B cell (primary cell): Measurements from ENCODE around the gene PSME3IP1. TPM values are rescaled to one million over a fixed set of nuclear protein-coding genes. Genes with fewer than 3 reads are reported as not detected.

Experiments used
- ATAC-seq: fragments of 200-7000 bp; cut with Tn5 transposase; one replicate; pipeline ENCODE4 v1.10.0; 2021; ENCODE audit warnings: low read depth, mild to moderate bottlenecking, moderate number of reproducible peaks, moderate library complexity
- CTCF ChIA-PET: fragments of 350-600 bp; sonication (Branson Sonifier 250); formaldehyde crosslinking; loops from one replicate; lab custom pipeline; 2021; ENCODE audit warnings: antibody characterized with exemption, inconsistent platforms; lab: Charles Lee
- POLR2A ChIA-PET: fragments of 350-600 bp; sonication (Branson Sonifier 250); formaldehyde crosslinking; loops from one replicate; lab custom pipeline; 2021; ENCODE audit warnings: antibody characterized with exemption; lab: Charles Lee
- DNase-seq: peaks from one replicate; pipeline ENCODE4 v3.0.0; 2013
- H2AFZ ChIP-seq: 2 replicates; pipeline ENCODE4 v1.6.1; 2012; ENCODE audit warnings: mild to moderate bottlenecking, low read depth, low read length; ENCODE audit not compliant: insufficient read depth, poor library complexity, severe bottlenecking
- H3K27ac ChIP-seq, 2 donors: 1 replicate in 1 of 2; 2 replicates in 1 of 2; pipeline ENCODE4 v1.5.1; 2012 to 2013; ENCODE audit warnings: low read length in 2 of 2, mild to moderate bottlenecking in 2 of 2, moderate library complexity in 1 of 2
- H3K27me3 ChIP-seq, 4 experiments: fragments of 200-600 bp in 1 of 4; sonication (generic) in 1 of 4; replicated peaks in 1 of 4; 1 replicate in 2 of 4; 2 replicates in 2 of 4; pipeline versions ENCODE4 v1.6.1 to v1.7.0; 2013 to 2016; ENCODE audit warnings: low read length in 3 of 4, mild to moderate bottlenecking in 2 of 4, mixed read lengths in 1 of 4, moderate library complexity in 1 of 4; ENCODE audit not compliant: insufficient read depth in 4 of 4, control insufficient read depth in 3 of 4; ENCODE audit errors: control extremely low read depth in 1 of 4
- H3K36me3 ChIP-seq, 2 experiments: replicated peaks in 1 of 2; 1 replicate in 1 of 2; 2 replicates in 1 of 2; pipeline versions ENCODE4 v1.6.1 to v1.7.1; 2013; ENCODE audit warnings: low read length in 1 of 2; ENCODE audit not compliant: insufficient read depth in 2 of 2, control insufficient read depth in 1 of 2; ENCODE audit errors: control extremely low read depth in 1 of 2, extremely low read depth in 1 of 2
- H3K4me1 ChIP-seq, 2 donors: fragments of 200-600 bp in 1 of 2; sonication (generic) in 1 of 2; 1 replicate in 1 of 2; 2 replicates in 1 of 2; pipeline versions ENCODE4 v1.5.1 to v1.6.1; 2013 to 2017; ENCODE audit warnings: low read length in 2 of 2; ENCODE audit not compliant: control insufficient read depth in 2 of 2, insufficient read depth in 2 of 2
- H3K4me2 ChIP-seq: replicated peaks from 2 replicates; pipeline ENCODE3; 2012; ENCODE audit warnings: mild to moderate bottlenecking, low read depth, low read length; ENCODE audit not compliant: poor library complexity, severe bottlenecking
- H3K4me3 ChIP-seq, 5 experiments: fragments of 200-600 bp in 1 of 5; sonication (generic) in 1 of 5; 1 replicate in 3 of 5; 2 replicates in 2 of 5; pipeline versions ENCODE4 v1.5.1 to v1.7.0; 2011 to 2016; ENCODE audit warnings: low read length in 4 of 5, mild to moderate bottlenecking in 4 of 5, low read depth in 2 of 5, control low read depth in 1 of 5, moderate library complexity in 1 of 5; ENCODE audit not compliant: insufficient read depth in 1 of 5; ENCODE audit errors: control extremely low read depth in 1 of 5, extremely low read depth in 1 of 5
- H3K79me2 ChIP-seq: fragments of 200-600 bp; sonication (generic); one replicate; pipeline ENCODE4 v1.6.0; 2016; ENCODE audit warnings: low read length; ENCODE audit not compliant: control insufficient read depth, insufficient read depth
- H3K9ac ChIP-seq: fragments of 200-600 bp; sonication (generic); 2 replicates; pipeline ENCODE4 v1.6.1; 2017; ENCODE audit warnings: mild to moderate bottlenecking, low read length, moderate library complexity
- H3K9me3 ChIP-seq, 3 donors: one replicate each; pipeline versions ENCODE4 v1.6.1 to v1.7.1; 2013; ENCODE audit warnings: low read length in 2 of 3; ENCODE audit not compliant: control insufficient read depth in 2 of 3, insufficient read depth in 1 of 3; ENCODE audit errors: control extremely low read depth in 1 of 3
- H4K20me1 ChIP-seq: 2 replicates; pipeline ENCODE4 v1.6.0; 2012; ENCODE audit warnings: mild to moderate bottlenecking, low read length; ENCODE audit not compliant: insufficient read depth, control insufficient read depth, poor library complexity, severe bottlenecking
- H3K27ac Mint-ChIP-seq: one replicate; pipeline ENCODE4 v1.8.0; 2021; ENCODE audit warnings: mixed read lengths
- H3K27me3 Mint-ChIP-seq: one replicate; pipeline ENCODE4 v1.8.0; 2021; ENCODE audit warnings: mixed read lengths
- H3K4me1 Mint-ChIP-seq: one replicate; pipeline ENCODE4 v1.8.0; 2021; ENCODE audit warnings: mixed read lengths
- H3K4me3 Mint-ChIP-seq: one replicate; pipeline ENCODE4 v1.8.0; 2021; ENCODE audit warnings: mixed read lengths
- H3K9me3 Mint-ChIP-seq: one replicate; pipeline ENCODE4 v1.8.0; 2022; ENCODE audit warnings: mixed read lengths; ENCODE audit not compliant: insufficient read depth
- EZH2 ChIP-seq: IDR thresholded peaks from 2 replicates; pipeline ENCODE4 v1.6.1; 2012; ENCODE audit warnings: borderline replicate concordance, low read depth, mild to moderate bottlenecking, moderate library complexity, low read length; ENCODE audit not compliant: insufficient read depth, poor library complexity, severe bottlenecking
- WGBS: methylation state at CpG from one replicate; pipeline ENCODE4 v1.1.5; 2013; ENCODE audit warnings: missing lambda C conversion rate; ENCODE audit not compliant: insufficient coverage; 5-methylcytosine and 5-hydroxymethylcytosine counted together
- intact Hi-C: fragments of 100-400 bp; cut with micrococcal nuclease; formaldehyde crosslinking; loops from one replicate; pipeline ENCODE4 v1.10.0; 2022
- polyA plus RNA-seq: library from polyadenylated mRNA; depleted of rRNA; stranded (reverse); fragments of >200 nt; gene quantifications from 2 replicates; pipeline ENCODE4 v1.2.3, GENCODE V29; 2012
- total RNA-seq, 2 donors: library from RNA; stranded (reverse); fragments of 120-200 nt in 1 of 2; gene quantifications; 1 replicate in 1 of 2; 2 replicates in 1 of 2; pipeline versions ENCODE4 v1.2.3 to v1.2.4, GENCODE V29; 2013 to 2022
- TF ChIP-seq, protein P1 (sequence below): fragments of 200-600 bp; IDR thresholded peaks from one replicate; pipeline ENCODE4 v1.8.0; 2022; ENCODE audit warnings: antibody characterized with exemption, mild to moderate bottlenecking

Gene PSME3IP1
- total and polyA plus RNA-seq, 2 donors (not counting 1 experiment from before 2014, with no cell fraction given), result 125 to 166 TPM

DNA sequence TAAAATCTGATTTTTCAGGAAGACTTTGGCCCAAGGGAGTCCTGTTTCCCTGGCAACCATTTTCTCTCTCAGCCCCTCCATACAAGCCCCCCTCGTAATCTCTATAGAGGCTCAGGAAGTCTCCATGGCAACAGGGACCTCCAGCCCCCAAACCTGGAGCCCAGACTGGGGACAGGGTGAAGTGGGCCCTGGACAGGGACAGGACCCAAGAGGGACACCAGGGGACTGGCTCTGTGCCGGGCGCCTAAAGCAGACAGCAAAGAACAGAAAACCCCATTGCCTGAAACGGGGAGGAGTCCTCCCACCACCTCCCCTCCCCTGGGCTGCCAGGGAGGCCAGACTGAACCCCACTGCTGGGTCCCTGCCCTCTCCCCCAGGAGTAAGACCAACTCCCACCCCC, 52.8 kb downstream of the PSME3IP1 start:
- no peaks in the 10 kb centered on the region for H3K27me3 ChIP-seq
- no peak overlapping the region for H3K27ac ChIP-seq
- TF ChIP-seq, protein P1, sequence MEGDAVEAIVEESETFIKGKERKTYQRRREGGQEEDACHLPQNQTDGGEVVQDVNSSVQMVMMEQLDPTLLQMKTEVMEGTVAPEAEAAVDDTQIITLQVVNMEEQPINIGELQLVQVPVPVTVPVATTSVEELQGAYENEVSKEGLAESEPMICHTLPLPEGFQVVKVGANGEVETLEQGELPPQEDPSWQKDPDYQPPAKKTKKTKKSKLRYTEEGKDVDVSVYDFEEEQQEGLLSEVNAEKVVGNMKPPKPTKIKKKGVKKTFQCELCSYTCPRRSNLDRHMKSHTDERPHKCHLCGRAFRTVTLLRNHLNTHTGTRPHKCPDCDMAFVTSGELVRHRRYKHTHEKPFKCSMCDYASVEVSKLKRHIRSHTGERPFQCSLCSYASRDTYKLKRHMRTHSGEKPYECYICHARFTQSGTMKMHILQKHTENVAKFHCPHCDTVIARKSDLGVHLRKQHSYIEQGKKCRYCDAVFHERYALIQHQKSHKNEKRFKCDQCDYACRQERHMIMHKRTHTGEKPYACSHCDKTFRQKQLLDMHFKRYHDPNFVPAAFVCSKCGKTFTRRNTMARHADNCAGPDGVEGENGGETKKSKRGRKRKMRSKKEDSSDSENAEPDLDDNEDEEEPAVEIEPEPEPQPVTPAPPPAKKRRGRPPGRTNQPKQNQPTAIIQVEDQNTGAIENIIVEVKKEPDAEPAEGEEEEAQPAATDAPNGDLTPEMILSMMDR, result no peak
- no peak for TF ChIP-seq EZH2
- 65% methylated on average over 4 of the region's 4 CpGs for WGBS
- H3K4me3 ChIP-seq, result no peak overlapping the region
- Mint-ChIP-seq H3K27ac (no peak overlapping the region), H3K4me1 (peaks cover 40% of the 10 kb centered on the region), H3K9me3 (no peaks in the 10 kb centered on the region), H3K4me3 (no peak overlapping the region), H3K27me3 (no peaks in the 10 kb centered on the region)
- H2AFZ ChIP-seq, result no peak overlapping the region
- ATAC-seq, result no peak
- H3K4me2 ChIP-seq, result no peak overlapping the region
- intact Hi-C loops, result no loop called here
- CTCF ChIA-PET, result no interaction called here
- no peaks in the 10 kb centered on the region for H3K9me3 ChIP-seq
- POLR2A ChIA-PET, result no interaction called here
- DNase-seq, result no peak
- no peaks in the 10 kb centered on the region for H4K20me1 ChIP-seq
- no peaks in the 10 kb centered on the region for H3K36me3 ChIP-seq
- no peaks in the 10 kb centered on the region for H3K79me2 ChIP-seq
- no peak overlapping the region for H3K9ac ChIP-seq
- peaks cover 27 to 38% of the 10 kb centered on the region in 2 donors for H3K4me1 ChIP-seq

DNA sequence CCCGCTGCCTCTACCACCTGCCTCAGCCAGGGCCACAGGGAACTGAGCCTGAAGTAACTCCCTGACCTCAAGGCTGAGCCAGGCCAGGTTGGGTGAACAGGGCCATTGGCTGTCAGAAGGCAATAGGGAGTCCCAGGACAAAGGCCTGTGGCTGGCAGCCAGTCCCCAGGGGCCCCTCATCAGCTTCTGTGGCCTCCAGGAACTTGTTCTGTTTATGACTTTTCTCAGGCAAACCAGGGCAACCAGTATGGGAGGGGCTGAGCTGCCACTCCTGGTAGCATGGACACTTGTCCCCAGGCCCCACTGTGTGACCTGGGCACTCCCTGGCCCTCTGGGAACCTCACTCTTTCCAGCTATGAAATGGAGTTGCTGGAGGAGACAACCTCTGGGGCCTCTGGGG, 53.4 kb downstream of the PSME3IP1 start:
- Histone ChIP-seq H3K4me2 (no peak overlapping the region), H3K36me3 (no peaks in the 10 kb centered on the region), H4K20me1 (no peaks in the 10 kb centered on the region), H3K9ac (no peak overlapping the region), H3K27ac (no peak overlapping the region), H3K79me2 (no peaks in the 10 kb centered on the region), H3K27me3 (no peaks in the 10 kb centered on the region), H2AFZ (no peak overlapping the region), H3K9me3 (no peaks in the 10 kb centered on the region), H3K4me1 (peaks cover 27 to 38% of the 10 kb centered on the region in 2 donors), H3K4me3 (no peak overlapping the region)
- no peaks in the 10 kb centered on the region for H3K27me3 Mint-ChIP-seq
- DNase-seq (no peak), ATAC-seq (no peak)
- no peak overlapping the region for H3K27ac Mint-ChIP-seq
- H3K4me3 Mint-ChIP-seq, result no peak overlapping the region
- POLR2A ChIA-PET, result no interaction called here
- CTCF ChIA-PET, result no interaction called here
- no peak for TF ChIP-seq EZH2
- TF ChIP-seq, protein P1, result no peak
- intact Hi-C loops, result no loop called here
- peaks cover 40% of the 10 kb centered on the region for H3K4me1 Mint-ChIP-seq
- no peaks in the 10 kb centered on the region for H3K9me3 Mint-ChIP-seq
- WGBS, result 79% methylated on average over 1 of the region's 1 CpG
